Stomach (tissue), 19 donors: Measurements from ENCODE around the gene SIRPB2. TPM values are rescaled to one million over a fixed set of nuclear protein-coding genes. Genes with fewer than 3 reads are reported as not detected.

Source experiments
- DNase-seq, 2 donors: peaks; one replicate each; pipeline versions ENCODE4 v3.0.0 to v3.0.0-alpha.2; 2013 to 2019
- H3K27ac ChIP-seq, 5 donors: fragments of 200-600 bp in 4 of 5; sonication (generic) in 4 of 5; one replicate each; pipeline ENCODE4 v1.5.1; 2013 to 2019; ENCODE audit warnings: mild to moderate bottlenecking in 1 of 5, moderate library complexity in 1 of 5
- H3K27me3 ChIP-seq, 3 donors: fragments of 200-600 bp; sonication (generic); one replicate each; pipeline ENCODE4 v1.5.1; 2017 to 2019; ENCODE audit warnings: mixed run types in 1 of 3
- H3K36me3 ChIP-seq, 4 donors: fragments of 200-600 bp; sonication (generic); 1 replicate in 3 of 4; 2 replicates in 1 of 4; pipeline ENCODE4 v1.5.1; 2016 to 2019
- H3K4me1 ChIP-seq, 4 donors: fragments of 200-600 bp; sonication (generic); one replicate each; pipeline ENCODE4 v1.5.1; 2016 to 2019
- H3K4me3 ChIP-seq, 4 donors: fragments of 200-600 bp; sonication (generic) in 3 of 4; one replicate each; pipeline ENCODE4 v1.5.1; 2016 to 2019; ENCODE audit warnings: mild to moderate bottlenecking in 1 of 4
- H3K9me3 ChIP-seq, 4 donors: fragments of 200-600 bp; sonication (generic); one replicate each; pipeline ENCODE4 v1.5.1; 2016 to 2019
- EP300 ChIP-seq: sonication (generic); formaldehyde crosslinking; IDR thresholded peaks from one replicate; pipeline ENCODE4 v1.6.1; 2017; ENCODE audit warnings: antibody characterized with exemption
- POLR2A ChIP-seq, 4 donors: fragments of 450-650 bp; IDR thresholded peaks; one replicate each; pipeline ENCODE4 v1.6.1; 2016; ENCODE audit warnings: antibody characterized with exemption in 4 of 4, control low read depth in 2 of 4, mild to moderate bottlenecking in 1 of 4, moderate library complexity in 1 of 4
- POLR2AphosphoS5 ChIP-seq, 3 donors: sonication (generic); formaldehyde crosslinking; IDR thresholded peaks; one replicate each; pipeline ENCODE4 v1.6.1; 2016; ENCODE audit warnings: antibody characterized with exemption in 3 of 3
- WGBS, 5 donors: extraction: QIAGEN DNeasy Blood & Tissue Kit in 3 of 5; methylation state at CpG; one replicate each; pipeline versions ENCODE4 v1.1.5 to v1.1.7; 2013 to 2018; 5-methylcytosine and 5-hydroxymethylcytosine counted together
- intact Hi-C: fragments of 100-400 bp; cut with DNase I; formaldehyde crosslinking; loops from one replicate; pipeline ENCODE4 v1.15.1; 2023; ENCODE audit warnings: low total_unique reads
- long read RNA-seq, 10 donors: transcript quantifications; one replicate each; lab custom pipeline, GENCODE V29; 2026
- polyA plus RNA-seq, 3 donors: library from polyadenylated mRNA; stranded (reverse); fragments of 200-250 nt; gene quantifications; one replicate each; pipeline ENCODE4 v1.2.3, GENCODE V29; 2013
- total RNA-seq, 5 donors: library from RNA; depleted of rRNA; stranded (reverse); fragments of >200 nt; gene quantifications; one replicate each; pipeline versions ENCODE4 v1.1.0 to v1.2.3, GENCODE V29; 2014 to 2016
- TF ChIP-seq, protein P1 (sequence below), 7 experiments: fragments of 450-650 bp in 4 of 7; fragments of 200-600 bp in 3 of 7; sonication (generic) in 3 of 7; IDR thresholded peaks; one replicate each; pipeline ENCODE4 v1.5.1; 2016 to 2019; ENCODE audit warnings: antibody characterized with exemption in 7 of 7, control low read depth in 2 of 7, mild to moderate bottlenecking in 1 of 7
- donor health status: healthy with polysubstance abuse.
- donor health status: Bipolar disorder and iron deficiency.
- donor health status: healthy.

Gene SIRPB2
- total RNA-seq (1 to 10 TPM in 4 of 5 donors, under 1 TPM in 1; 0.55 to 7.6 (median 2.9) TPM), polyA plus RNA-seq (1 to 10 TPM in 1 of 3 donors, under 1 TPM in 2; 0.43 to 2.0 (median 0.92) TPM)
- long read RNA-seq, donor 1: 0 reads
- long read RNA-seq, donor 2: 0 reads
- long read RNA-seq, donor 3: 0 reads
- long read RNA-seq, donor 4: 0 reads
- long read RNA-seq, donor 5, partial matches to known transcripts: 0 of 1 reads
- long read RNA-seq, donor 5, other reads (novel, unspliced or antisense): 0 of 1 reads
- long read RNA-seq, donor 6: 0 reads
- long read RNA-seq, donor 7: 0 reads
- long read RNA-seq, donor 8: 0 reads
- long read RNA-seq, donor 9: 0 reads
- long read RNA-seq, donor 10: 0 reads

DNA sequence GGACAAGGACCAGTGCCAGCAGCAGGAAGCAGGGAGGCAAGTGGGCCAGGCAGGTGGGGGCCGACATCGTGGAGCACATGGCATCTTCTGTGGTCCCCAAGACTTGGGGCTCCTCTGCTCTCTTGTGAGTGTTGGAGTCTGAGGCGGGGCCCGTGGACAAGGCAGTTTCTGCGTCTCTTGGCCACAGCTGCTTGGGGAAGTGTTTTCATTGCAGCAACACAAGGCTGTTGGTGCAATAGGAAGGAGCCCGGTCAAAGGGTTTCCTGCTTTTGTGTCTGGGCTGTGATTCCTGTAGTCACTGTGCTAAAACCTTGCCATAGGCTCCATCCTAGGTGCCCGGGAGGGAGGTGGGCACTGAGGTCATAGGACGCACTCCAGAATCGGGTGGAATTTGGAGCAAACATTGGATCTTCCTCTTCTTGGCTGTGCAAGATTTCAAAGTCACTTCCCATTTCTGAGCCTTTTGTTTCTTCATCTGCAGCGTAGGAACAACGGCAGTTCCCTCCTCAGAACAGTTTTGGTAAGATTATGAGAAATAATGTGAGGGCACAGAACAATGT, at the start of gene SIRPB2:
Gene SIRPB2, minus strand, starts transcription at position 140 of the 560 bp plus-strand sequence. Its CDS starts 61 bp downstream, at position 79.
- H3K4me3 ChIP-seq: peak within 1 kb of the TSS in 3 of 4 donors; percentile 9 to 27 (median 12)
- intact Hi-C loops: no loop called here
- peaks cover 0 to 5% (median 0%) of the 10 kb centered on the region in 3 donors for H3K27me3 ChIP-seq
- peaks cover 0 to 8% (median 0%) of the 10 kb centered on the region in 4 donors for H3K4me1 ChIP-seq
- DNase-seq: peak in 1 of 2 donors; percentile 41
- TF ChIP-seq POLR2A (IDR thresholded peaks at IDR 0.05): no peak
- no peak for TF ChIP-seq EP300
- TF ChIP-seq POLR2AphosphoS5 (IDR thresholded peaks at IDR 0.05): peak in 1 of 3 donors; percentile 10
- TF ChIP-seq, protein P1, sequence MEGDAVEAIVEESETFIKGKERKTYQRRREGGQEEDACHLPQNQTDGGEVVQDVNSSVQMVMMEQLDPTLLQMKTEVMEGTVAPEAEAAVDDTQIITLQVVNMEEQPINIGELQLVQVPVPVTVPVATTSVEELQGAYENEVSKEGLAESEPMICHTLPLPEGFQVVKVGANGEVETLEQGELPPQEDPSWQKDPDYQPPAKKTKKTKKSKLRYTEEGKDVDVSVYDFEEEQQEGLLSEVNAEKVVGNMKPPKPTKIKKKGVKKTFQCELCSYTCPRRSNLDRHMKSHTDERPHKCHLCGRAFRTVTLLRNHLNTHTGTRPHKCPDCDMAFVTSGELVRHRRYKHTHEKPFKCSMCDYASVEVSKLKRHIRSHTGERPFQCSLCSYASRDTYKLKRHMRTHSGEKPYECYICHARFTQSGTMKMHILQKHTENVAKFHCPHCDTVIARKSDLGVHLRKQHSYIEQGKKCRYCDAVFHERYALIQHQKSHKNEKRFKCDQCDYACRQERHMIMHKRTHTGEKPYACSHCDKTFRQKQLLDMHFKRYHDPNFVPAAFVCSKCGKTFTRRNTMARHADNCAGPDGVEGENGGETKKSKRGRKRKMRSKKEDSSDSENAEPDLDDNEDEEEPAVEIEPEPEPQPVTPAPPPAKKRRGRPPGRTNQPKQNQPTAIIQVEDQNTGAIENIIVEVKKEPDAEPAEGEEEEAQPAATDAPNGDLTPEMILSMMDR (IDR thresholded peaks at IDR 0.05): no peak
- H3K9me3 ChIP-seq: no peaks in the 10 kb centered on the region
- no peaks in the 10 kb centered on the region for H3K36me3 ChIP-seq
- H3K27ac ChIP-seq: peak within 1 kb of the TSS in 4 of 5 donors; percentile 25 to 80 (median 70)
- 50 to 68% (median 64%) methylated on average over 11 of the region's 11 CpGs for WGBS, 5 donors

DNA sequence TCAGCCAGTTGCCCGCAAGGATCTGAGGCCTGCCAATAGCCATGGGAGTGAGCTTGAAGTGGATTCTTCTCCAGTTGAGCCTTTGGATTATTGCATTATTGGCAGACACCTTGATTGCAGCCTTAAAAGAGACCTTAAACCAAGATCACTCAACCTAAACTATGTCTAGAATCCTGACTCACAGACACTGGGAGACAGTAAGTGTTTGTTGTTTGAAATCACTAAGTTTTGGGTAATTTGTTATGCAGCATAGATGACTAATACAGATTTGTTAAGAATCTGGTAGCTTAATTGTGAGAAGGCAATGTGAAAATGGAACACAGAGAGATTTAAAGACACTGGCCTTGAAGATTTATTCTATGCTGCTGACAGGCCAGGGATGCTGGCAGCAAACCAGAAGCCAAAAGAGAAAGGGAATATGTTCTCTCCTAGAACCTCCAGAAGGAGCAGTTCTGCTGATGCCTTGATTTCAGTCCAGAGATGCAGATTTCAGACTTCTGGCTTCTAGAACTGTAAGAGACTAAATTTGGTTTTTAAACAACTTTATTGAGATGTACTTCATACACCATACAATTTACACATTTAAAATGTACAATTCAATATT, 48.7 kb upstream of the SIRPB2 start:
- Histone ChIP-seq H3K4me1 (no peaks in the 10 kb centered on the region), H3K4me3 (no peak overlapping the region), H3K27ac (no peak overlapping the region), H3K27me3 (no peaks in the 10 kb centered on the region), H3K36me3 (no peaks in the 10 kb centered on the region), H3K9me3 (no peaks in the 10 kb centered on the region)
- intact Hi-C loops: no loop called here
- TF ChIP-seq POLR2A (IDR thresholded peaks at IDR 0.05): no peak
- no peak for TF ChIP-seq POLR2AphosphoS5 (IDR thresholded peaks at IDR 0.05)
- TF ChIP-seq, protein P1 (IDR thresholded peaks at IDR 0.05): no peak
- TF ChIP-seq EP300: no peak
- WGBS, 5 donors: 81 to 96% (median 88%) methylated on average over 1 of the region's 1 CpG
- DNase-seq: no peak

GRCh38 chr20:1538655-1539054, 47.4 kb upstream of the SIRPB2 start:
- Histone ChIP-seq H3K36me3 (no peaks in the 10 kb centered on the region), H3K9me3 (no peaks in the 10 kb centered on the region), H3K4me1 (no peaks in the 10 kb centered on the region), H3K27me3 (peaks cover 0 to under 1% (median 0%) of the 10 kb centered on the region in 3 donors), H3K4me3 (no peak overlapping the region), H3K27ac (peak overlapping the region in 1 of 5 donors; percentile 82)
- TF ChIP-seq POLR2A (IDR thresholded peaks at IDR 0.05): no peak
- TF ChIP-seq, protein P1 (IDR thresholded peaks at IDR 0.05): no peak
- TF ChIP-seq POLR2AphosphoS5 (IDR thresholded peaks at IDR 0.05): no peak
- no peak for TF ChIP-seq EP300
- DNase-seq: no peak
- intact Hi-C loops: no loop called here

DNA sequence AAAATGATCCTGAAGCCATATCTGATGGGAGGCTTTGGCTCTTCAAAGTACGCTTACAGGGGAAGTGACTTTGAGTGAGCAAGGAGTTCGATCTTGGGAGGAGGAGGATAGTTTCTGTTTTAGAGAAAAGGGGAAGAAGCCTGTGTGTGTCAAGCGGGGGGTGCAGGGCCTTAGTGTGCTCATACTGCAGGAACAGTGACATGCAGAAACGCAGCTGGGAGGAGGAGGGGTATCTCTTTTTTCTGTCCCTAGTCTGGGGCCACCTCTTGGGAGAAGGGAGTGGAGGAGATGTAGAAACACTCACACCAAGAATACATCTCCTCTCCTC, 46.5 kb upstream of the SIRPB2 start:
- peaks cover 0 to 9% (median 0%) of the 10 kb centered on the region in 3 donors for H3K27me3 ChIP-seq
- peak in 1 of 2 donors; percentile 38 for DNase-seq
- intact Hi-C loops: no loop called here
- no peak for TF ChIP-seq EP300
- TF ChIP-seq POLR2AphosphoS5 (IDR thresholded peaks at IDR 0.05): no peak
- WGBS, 5 donors: 49 to 70% (median 59%) methylated on average over 4 of the region's 4 CpGs
- H3K4me3 ChIP-seq: no peak overlapping the region
- no peaks in the 10 kb centered on the region for H3K36me3 ChIP-seq
- H3K4me1 ChIP-seq: no peaks in the 10 kb centered on the region
- H3K9me3 ChIP-seq: no peaks in the 10 kb centered on the region
- peak overlapping the region in 3 of 5 donors; percentile 29 to 82 (median 81) for H3K27ac ChIP-seq
